ENCODE results near the gene KCTD17.

Gene KCTD17

DNA sequence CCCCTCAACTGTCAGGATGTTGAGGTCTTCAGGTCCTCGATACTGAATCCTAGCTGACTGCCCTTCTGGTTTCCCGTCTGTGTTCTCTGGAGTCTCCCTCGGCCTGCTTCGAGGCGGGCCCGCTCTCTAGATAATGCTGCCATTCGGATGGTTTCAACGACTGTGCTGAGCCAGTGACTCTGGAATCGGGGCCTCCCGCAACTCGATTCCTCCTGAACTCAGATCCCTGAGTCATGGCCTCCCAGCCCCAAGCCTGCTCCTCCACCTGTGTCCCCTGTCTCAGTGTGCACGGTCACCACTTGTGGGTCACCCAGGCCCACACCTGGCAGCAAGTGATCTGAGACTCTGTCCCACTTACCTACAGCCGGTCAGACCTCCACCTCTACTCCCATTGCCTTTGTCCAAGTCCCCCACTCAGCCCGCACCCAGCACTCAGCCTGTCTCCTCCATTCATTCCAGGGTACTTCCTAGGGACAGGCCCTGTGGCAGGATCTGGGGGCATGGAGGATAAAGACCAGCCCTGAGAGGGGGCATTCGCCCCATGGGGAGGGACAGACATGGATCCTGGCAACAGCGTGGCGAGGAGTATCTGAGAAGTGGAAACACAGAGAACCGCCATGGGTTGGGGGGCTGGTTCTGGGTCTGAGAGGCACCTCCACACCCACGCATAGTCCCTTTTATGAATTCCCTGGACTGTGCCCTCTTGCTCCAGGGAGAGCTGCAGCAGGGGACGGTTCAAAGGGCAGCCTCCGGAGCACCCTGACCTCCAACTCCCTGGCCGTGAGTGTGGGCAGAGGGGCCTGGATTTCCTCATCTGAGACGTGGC, 17.7 kb upstream of the KCTD17 start:
- TF ChIP-seq SIN3A (IDR thresholded peaks at IDR 0.05; ENCODE audit: borderline replicate concordance, insufficient read depth, low read length) (no peak), TAF1 (IDR thresholded peaks at IDR 0.05; ENCODE audit: borderline replicate concordance, insufficient read depth, low read length) (no peak), FOXP2 (optimal IDR thresholded peaks at IDR 0.05; ENCODE audit: borderline replicate concordance, extremely low read depth, extremely low read length, insufficient read depth) (no peak), POLR2AphosphoS5 (IDR thresholded peaks at IDR 0.05; ENCODE audit: low read depth, low read length) (no peak)
- TF ChIP-seq, protein P1, sequence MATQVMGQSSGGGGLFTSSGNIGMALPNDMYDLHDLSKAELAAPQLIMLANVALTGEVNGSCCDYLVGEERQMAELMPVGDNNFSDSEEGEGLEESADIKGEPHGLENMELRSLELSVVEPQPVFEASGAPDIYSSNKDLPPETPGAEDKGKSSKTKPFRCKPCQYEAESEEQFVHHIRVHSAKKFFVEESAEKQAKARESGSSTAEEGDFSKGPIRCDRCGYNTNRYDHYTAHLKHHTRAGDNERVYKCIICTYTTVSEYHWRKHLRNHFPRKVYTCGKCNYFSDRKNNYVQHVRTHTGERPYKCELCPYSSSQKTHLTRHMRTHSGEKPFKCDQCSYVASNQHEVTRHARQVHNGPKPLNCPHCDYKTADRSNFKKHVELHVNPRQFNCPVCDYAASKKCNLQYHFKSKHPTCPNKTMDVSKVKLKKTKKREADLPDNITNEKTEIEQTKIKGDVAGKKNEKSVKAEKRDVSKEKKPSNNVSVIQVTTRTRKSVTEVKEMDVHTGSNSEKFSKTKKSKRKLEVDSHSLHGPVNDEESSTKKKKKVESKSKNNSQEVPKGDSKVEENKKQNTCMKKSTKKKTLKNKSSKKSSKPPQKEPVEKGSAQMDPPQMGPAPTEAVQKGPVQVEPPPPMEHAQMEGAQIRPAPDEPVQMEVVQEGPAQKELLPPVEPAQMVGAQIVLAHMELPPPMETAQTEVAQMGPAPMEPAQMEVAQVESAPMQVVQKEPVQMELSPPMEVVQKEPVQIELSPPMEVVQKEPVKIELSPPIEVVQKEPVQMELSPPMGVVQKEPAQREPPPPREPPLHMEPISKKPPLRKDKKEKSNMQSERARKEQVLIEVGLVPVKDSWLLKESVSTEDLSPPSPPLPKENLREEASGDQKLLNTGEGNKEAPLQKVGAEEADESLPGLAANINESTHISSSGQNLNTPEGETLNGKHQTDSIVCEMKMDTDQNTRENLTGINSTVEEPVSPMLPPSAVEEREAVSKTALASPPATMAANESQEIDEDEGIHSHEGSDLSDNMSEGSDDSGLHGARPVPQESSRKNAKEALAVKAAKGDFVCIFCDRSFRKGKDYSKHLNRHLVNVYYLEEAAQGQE (IDR thresholded peaks at IDR 0.05; ENCODE audit: insufficient read depth in 1 of 2, low read depth in 2 of 2, low read length in 2 of 2), result no peak

DNA sequence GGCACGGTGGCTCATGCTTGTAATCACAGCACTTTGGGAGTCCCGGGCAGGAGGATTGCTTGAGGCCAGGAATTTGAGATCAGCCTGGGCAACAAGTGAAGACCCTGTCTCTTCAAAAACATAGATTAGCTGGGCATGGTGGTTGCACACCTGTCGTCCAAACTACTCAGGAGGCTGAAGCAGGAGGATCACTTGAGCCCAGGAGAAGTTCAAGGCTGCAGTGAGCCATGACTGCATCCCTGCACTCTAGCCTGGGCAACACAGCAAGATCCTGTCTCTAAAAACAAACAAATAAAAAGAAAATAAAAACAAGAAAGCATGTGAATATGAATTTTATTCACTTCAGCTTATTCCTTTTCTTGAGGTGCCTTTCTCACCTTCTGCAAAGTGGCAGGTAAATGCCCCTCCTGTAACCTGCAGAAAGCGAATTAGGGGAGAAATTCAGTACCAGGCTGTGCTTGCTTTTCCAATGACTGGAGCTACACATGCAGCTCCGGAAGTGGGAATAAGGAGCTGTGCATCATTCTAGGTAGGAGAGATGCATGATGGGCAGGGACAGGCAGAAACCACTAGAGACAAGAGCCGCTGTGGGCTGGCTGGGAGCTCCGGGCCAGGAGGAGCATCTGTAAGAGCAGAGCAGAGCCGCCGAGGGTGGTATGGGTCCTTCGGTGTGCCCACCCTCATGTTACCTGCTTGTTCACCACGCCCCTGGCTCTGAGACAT, 14.7 kb upstream of the KCTD17 start:
- TF ChIP-seq SIN3A (IDR thresholded peaks at IDR 0.05; ENCODE audit: borderline replicate concordance, insufficient read depth, low read length), result no peak
- TF ChIP-seq TAF1 (IDR thresholded peaks at IDR 0.05; ENCODE audit: borderline replicate concordance, insufficient read depth, low read length), result no peak
- no peak for TF ChIP-seq POLR2AphosphoS5 (IDR thresholded peaks at IDR 0.05; ENCODE audit: low read depth, low read length)
- TF ChIP-seq, protein P1 (IDR thresholded peaks at IDR 0.05; ENCODE audit: insufficient read depth in 1 of 2, low read depth in 2 of 2, low read length in 2 of 2), result no peak
- TF ChIP-seq FOXP2 (optimal IDR thresholded peaks at IDR 0.05; ENCODE audit: borderline replicate concordance, extremely low read depth, extremely low read length, insufficient read depth), result no peak

DNA sequence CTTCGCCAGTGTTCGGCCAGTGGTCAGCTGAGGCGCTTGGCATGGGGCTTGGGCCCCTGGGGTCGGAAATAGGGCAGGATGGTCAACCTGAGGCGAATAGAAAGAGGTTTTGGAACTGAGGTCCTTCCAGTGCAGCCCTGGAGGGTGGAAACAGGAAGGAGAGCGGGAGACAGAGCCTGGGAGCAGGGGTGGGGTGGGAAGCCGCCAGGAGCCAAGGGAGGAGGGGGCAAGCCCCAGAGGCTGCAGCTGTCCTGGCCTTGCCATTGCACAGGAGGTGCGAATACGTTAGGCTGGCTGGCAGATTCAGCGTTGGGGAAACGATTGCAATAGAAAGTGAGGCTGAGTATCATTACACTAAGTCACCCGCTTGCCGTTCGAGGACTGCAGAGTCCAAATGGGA, 13.9 kb upstream of the KCTD17 start:
- TF ChIP-seq, protein P1 (IDR thresholded peaks at IDR 0.05; ENCODE audit: insufficient read depth in 1 of 2, low read depth in 2 of 2, low read length in 2 of 2), result no peak
- no peak for TF ChIP-seq SIN3A (IDR thresholded peaks at IDR 0.05; ENCODE audit: borderline replicate concordance, insufficient read depth, low read length)
- TF ChIP-seq FOXP2 (optimal IDR thresholded peaks at IDR 0.05; ENCODE audit: borderline replicate concordance, extremely low read depth, extremely low read length, insufficient read depth), result no peak
- TF ChIP-seq TAF1 (IDR thresholded peaks at IDR 0.05; ENCODE audit: borderline replicate concordance, insufficient read depth, low read length), result no peak
- TF ChIP-seq POLR2AphosphoS5 (IDR thresholded peaks at IDR 0.05; ENCODE audit: low read depth, low read length), result no peak

DNA sequence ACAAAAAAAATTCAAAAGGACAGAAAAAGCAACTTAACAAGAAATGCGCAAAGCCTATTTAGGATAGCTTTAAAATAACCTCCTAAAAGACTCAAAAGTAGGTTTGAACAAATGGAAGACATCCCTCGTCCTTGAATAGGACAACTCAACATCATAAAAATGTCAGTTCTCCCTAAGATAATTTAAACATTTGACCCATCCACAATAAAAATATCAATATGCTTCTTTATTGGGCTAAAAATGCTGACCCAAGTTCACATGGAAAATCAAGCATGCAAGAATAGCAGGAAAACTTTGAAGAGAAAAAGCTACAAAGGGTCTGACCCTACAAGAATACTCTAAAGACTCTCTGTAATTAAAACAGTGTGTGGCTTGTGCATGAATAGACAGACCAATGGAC, 12.1 kb upstream of the KCTD17 start:
- TF ChIP-seq, protein P1 (IDR thresholded peaks at IDR 0.05; ENCODE audit: insufficient read depth in 1 of 2, low read depth in 2 of 2, low read length in 2 of 2), result no peak
- TF ChIP-seq FOXP2 (optimal IDR thresholded peaks at IDR 0.05; ENCODE audit: borderline replicate concordance, extremely low read depth, extremely low read length, insufficient read depth) (no peak), SIN3A (IDR thresholded peaks at IDR 0.05; ENCODE audit: borderline replicate concordance, insufficient read depth, low read length) (no peak), TAF1 (IDR thresholded peaks at IDR 0.05; ENCODE audit: borderline replicate concordance, insufficient read depth, low read length) (no peak), POLR2AphosphoS5 (IDR thresholded peaks at IDR 0.05; ENCODE audit: low read depth, low read length) (no peak)

Data from PFSK-1 (cell line).